ENCODE results near the gene IL23R. TPM values are rescaled to one million over a fixed set of nuclear protein-coding genes. Genes with fewer than 3 reads are reported as not detected.

The IL23R gene
- total RNA-seq, 3 donors from 2014 or later (not counting 1 experiment from before 2014, with no cell fraction given): 0.31 to 0.55 (median 0.34) TPM

- H3K27ac Mint-ChIP-seq: no peak overlapping the region
- Histone ChIP-seq H3K4me1 (ENCODE audit: control insufficient read depth, insufficient read depth, low read length) (peaks cover 11% of the 10 kb centered on the region), H3K4me3 (ENCODE audit: low read length) (no peak overlapping the region), H3K9me3 (ENCODE audit: control insufficient read depth, insufficient read depth, low read length) (no peaks in the 10 kb centered on the region), H3K27ac (ENCODE audit: low read length) (no peak overlapping the region), H3K36me3 (ENCODE audit: control insufficient read depth, insufficient read depth, low read length) (no peaks in the 10 kb centered on the region), H3K27me3 (ENCODE audit: control insufficient read depth, insufficient read depth, low read length) (no peaks in the 10 kb centered on the region)
- H3K9me3 Mint-ChIP-seq: no peaks in the 10 kb centered on the region
- peaks cover 25 to 27% of the 10 kb centered on the region in 2 donors for H3K4me1 Mint-ChIP-seq
- no peak overlapping the region for H3K4me3 Mint-ChIP-seq
- DNase-seq: no peak
- no peaks in the 10 kb centered on the region for H3K36me3 Mint-ChIP-seq
- no peak for TF ChIP-seq CTCF (IDR thresholded peaks at IDR 0.05)
- ATAC-seq: no peak
- intact Hi-C loops (cut with micrococcal nuclease): loop anchor here (5.0 kb wide), 1 partner anchor 163 kb away; no protein-coding TSS in a partner anchor
- peaks cover 0 to 2% of the 10 kb centered on the region in 2 donors for H3K27me3 Mint-ChIP-seq (ENCODE audit: low read depth in 2 of 2)
Observed at GRCh38 chr1:67173988-67174387, 7.7 kb downstream of the IL23R start.

- Histone ChIP-seq H3K4me1 (ENCODE audit: control insufficient read depth, insufficient read depth, low read length) (peaks cover 11% of the 10 kb centered on the region), H3K27me3 (ENCODE audit: control insufficient read depth, insufficient read depth, low read length) (no peaks in the 10 kb centered on the region), H3K9me3 (ENCODE audit: control insufficient read depth, insufficient read depth, low read length) (no peaks in the 10 kb centered on the region), H3K4me3 (ENCODE audit: low read length) (no peak overlapping the region), H3K27ac (ENCODE audit: low read length) (no peak overlapping the region), H3K36me3 (ENCODE audit: control insufficient read depth, insufficient read depth, low read length) (no peaks in the 10 kb centered on the region)
- H3K9me3 Mint-ChIP-seq: no peaks in the 10 kb centered on the region
- DNase-seq (no peak), ATAC-seq (no peak)
- no peak for TF ChIP-seq CTCF (IDR thresholded peaks at IDR 0.05)
- intact Hi-C loops (cut with micrococcal nuclease): loop anchor here (5.0 kb wide), 1 partner anchor 163 kb away; no protein-coding TSS in a partner anchor
- H3K4me3 Mint-ChIP-seq: no peak overlapping the region
- peaks cover 30 to 31% of the 10 kb centered on the region in 2 donors for H3K4me1 Mint-ChIP-seq
- peaks cover 0 to 3% of the 10 kb centered on the region in 2 donors for H3K27me3 Mint-ChIP-seq (ENCODE audit: low read depth in 2 of 2)
- no peak overlapping the region for H3K27ac Mint-ChIP-seq
- H3K36me3 Mint-ChIP-seq: no peaks in the 10 kb centered on the region
- WGBS (ENCODE audit: insufficient coverage): 87% methylated on average over 2 of the region's 2 CpGs
Observed at GRCh38 chr1:67174716-67175284, 8.5 kb downstream of the IL23R start.

GRCh38 chr1:67175530-67176087, 9.4 kb downstream of the IL23R start:
- Histone ChIP-seq H3K27me3 (ENCODE audit: control insufficient read depth, insufficient read depth, low read length) (no peaks in the 10 kb centered on the region), H3K27ac (ENCODE audit: low read length) (no peak overlapping the region), H3K4me1 (ENCODE audit: control insufficient read depth, insufficient read depth, low read length) (peaks cover 8% of the 10 kb centered on the region), H3K9me3 (ENCODE audit: control insufficient read depth, insufficient read depth, low read length) (no peaks in the 10 kb centered on the region), H3K36me3 (ENCODE audit: control insufficient read depth, insufficient read depth, low read length) (no peaks in the 10 kb centered on the region), H3K4me3 (ENCODE audit: low read length) (no peak overlapping the region)
- H3K9me3 Mint-ChIP-seq: no peaks in the 10 kb centered on the region
- ATAC-seq (no peak), DNase-seq (no peak)
- H3K27me3 Mint-ChIP-seq (ENCODE audit: low read depth in 2 of 2): peaks cover 0 to 4% of the 10 kb centered on the region in 2 donors
- H3K4me1 Mint-ChIP-seq: peaks cover 30% of the 10 kb centered on the region in 2 donors
- H3K4me3 Mint-ChIP-seq: no peak overlapping the region
- intact Hi-C loops (cut with micrococcal nuclease): no loop called here
- H3K27ac Mint-ChIP-seq: no peak overlapping the region
- 78% methylated on average over 2 of the region's 3 CpGs for WGBS (ENCODE audit: insufficient coverage)
- TF ChIP-seq CTCF (IDR thresholded peaks at IDR 0.05): no peak
- no peaks in the 10 kb centered on the region for H3K36me3 Mint-ChIP-seq

All from natural killer cell (primary cell).